Uterus (tissue), 4 donors: ENCODE results near the gene ESRRA. TPM values are rescaled to one million over a fixed set of nuclear protein-coding genes. Genes with fewer than 3 reads are reported as not detected.
A peak's percentile ranks its signal among the peaks of the same experiment; 100 is the strongest.
"Not testable (repeated sequence)": the region's sequence is repeated elsewhere in the genome, so short reads cannot be mapped to it uniquely, and the experiment has no call there.

Experiments
- DNase-seq, 2 donors: peaks; one replicate each; pipeline ENCODE4 v3.0.0-alpha.2; 2019 to 2020
- H3K27ac ChIP-seq, 2 donors: fragments of 200-600 bp; sonication (generic); 1 replicate in 1 of 2; 2 replicates in 1 of 2; pipeline ENCODE4 v1.5.1; 2016 to 2018
- H3K27me3 ChIP-seq, 2 donors: fragments of 200-600 bp; sonication (generic); one replicate each; pipeline ENCODE4 v1.5.1; 2018 to 2019; ENCODE audit warnings: control low read depth in 1 of 2
- H3K36me3 ChIP-seq, 2 donors: fragments of 200-600 bp; sonication (generic); one replicate each; pipeline ENCODE4 v1.5.1; 2019; ENCODE audit warnings: control low read depth in 1 of 2
- H3K4me1 ChIP-seq, 2 donors: fragments of 200-600 bp; sonication (generic); one replicate each; pipeline ENCODE4 v1.5.1; 2018 to 2019; ENCODE audit warnings: control low read depth in 1 of 2
- H3K4me3 ChIP-seq, 2 donors: fragments of 200-600 bp; sonication (generic); 1 replicate in 1 of 2; 2 replicates in 1 of 2; pipeline ENCODE4 v1.5.1; 2018 to 2019; ENCODE audit warnings: mild to moderate bottlenecking in 1 of 2
- H3K9me3 ChIP-seq, 2 donors: fragments of 200-600 bp; sonication (generic); one replicate each; pipeline ENCODE4 v1.5.1; 2019; ENCODE audit warnings: control low read depth in 1 of 2
- POLR2A ChIP-seq, 2 donors: fragments of 450-650 bp; IDR thresholded peaks; one replicate each; pipeline ENCODE4 v1.6.1; 2016; ENCODE audit warnings: antibody characterized with exemption in 2 of 2, mild to moderate bottlenecking in 1 of 2, moderate library complexity in 1 of 2
- intact Hi-C: fragments of 100-400 bp; cut with DNase I; formaldehyde crosslinking; loops from one replicate; pipeline ENCODE4 v1.15.1; 2023; ENCODE audit warnings: low total_unique reads
- total RNA-seq, 4 donors: library from RNA; depleted of rRNA in 3 of 4; stranded (reverse); fragments of >200 nt in 3 of 4; gene quantifications; one replicate each; pipeline versions ENCODE4 v1.1.0 to v1.2.4, GENCODE V29; 2014 to 2023
- TF ChIP-seq, protein P1 (sequence below), 4 experiments: fragments of 200-600 bp in 2 of 4; fragments of 450-650 bp in 2 of 4; sonication (generic) in 2 of 4; IDR thresholded peaks; one replicate each; pipeline ENCODE4 v1.5.1; 2016 to 2019; ENCODE audit warnings: antibody characterized with exemption in 4 of 4, mild to moderate bottlenecking in 2 of 4, moderate library complexity in 1 of 4
- donor health status: DM: yes; HTN: yes; CAD: no.

ESRRA gene
- total RNA-seq, 4 donors from 2014 or later = 12.1 to 49.2 (median 17.5) TPM

DNA sequence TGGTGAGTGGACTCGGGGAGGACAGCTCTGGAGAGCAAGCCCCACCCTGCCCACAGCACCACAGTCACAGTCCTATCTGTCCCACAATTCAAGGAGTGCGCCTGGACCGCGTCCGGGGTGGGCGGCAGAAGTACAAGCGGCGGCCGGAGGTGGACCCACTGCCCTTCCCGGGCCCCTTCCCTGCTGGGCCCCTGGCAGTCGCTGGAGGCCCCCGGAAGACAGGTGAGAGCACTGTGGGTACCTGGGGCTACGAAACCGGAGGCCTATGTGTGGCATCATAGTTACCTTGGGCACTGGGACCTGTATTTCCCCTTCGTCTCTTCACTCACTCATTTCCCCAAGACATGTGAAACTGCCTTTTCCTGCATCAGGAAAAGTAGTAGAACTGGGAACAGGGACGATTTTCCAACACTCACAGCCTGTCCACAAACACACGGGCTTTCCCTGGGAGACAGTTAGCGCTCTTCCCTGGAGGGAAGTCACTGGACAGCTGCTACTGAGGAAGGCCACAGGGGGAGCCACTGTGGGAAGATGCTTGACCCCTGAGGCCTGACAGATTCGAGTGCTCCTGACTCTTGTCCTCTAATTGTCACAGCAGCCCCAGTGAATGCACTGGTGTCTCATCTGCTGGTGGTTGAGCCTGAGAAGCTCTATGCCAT is 9.0 kb downstream of the ESRRA start:
- Histone ChIP-seq H3K9me3 (no peaks in the 10 kb centered on the region), H3K4me1 (no peaks in the 10 kb centered on the region), H3K27me3 (no peaks in the 10 kb centered on the region), H3K4me3 (no peak overlapping the region), H3K27ac (peak overlapping the region; percentile 37 to 47), H3K36me3 (no peaks in the 10 kb centered on the region)
- no peak for DNase-seq
- TF ChIP-seq, protein P1, sequence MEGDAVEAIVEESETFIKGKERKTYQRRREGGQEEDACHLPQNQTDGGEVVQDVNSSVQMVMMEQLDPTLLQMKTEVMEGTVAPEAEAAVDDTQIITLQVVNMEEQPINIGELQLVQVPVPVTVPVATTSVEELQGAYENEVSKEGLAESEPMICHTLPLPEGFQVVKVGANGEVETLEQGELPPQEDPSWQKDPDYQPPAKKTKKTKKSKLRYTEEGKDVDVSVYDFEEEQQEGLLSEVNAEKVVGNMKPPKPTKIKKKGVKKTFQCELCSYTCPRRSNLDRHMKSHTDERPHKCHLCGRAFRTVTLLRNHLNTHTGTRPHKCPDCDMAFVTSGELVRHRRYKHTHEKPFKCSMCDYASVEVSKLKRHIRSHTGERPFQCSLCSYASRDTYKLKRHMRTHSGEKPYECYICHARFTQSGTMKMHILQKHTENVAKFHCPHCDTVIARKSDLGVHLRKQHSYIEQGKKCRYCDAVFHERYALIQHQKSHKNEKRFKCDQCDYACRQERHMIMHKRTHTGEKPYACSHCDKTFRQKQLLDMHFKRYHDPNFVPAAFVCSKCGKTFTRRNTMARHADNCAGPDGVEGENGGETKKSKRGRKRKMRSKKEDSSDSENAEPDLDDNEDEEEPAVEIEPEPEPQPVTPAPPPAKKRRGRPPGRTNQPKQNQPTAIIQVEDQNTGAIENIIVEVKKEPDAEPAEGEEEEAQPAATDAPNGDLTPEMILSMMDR (IDR thresholded peaks at IDR 0.05) = no peak
- no peak for TF ChIP-seq POLR2A (IDR thresholded peaks at IDR 0.05)
- intact Hi-C loops = no loop called here

DNA sequence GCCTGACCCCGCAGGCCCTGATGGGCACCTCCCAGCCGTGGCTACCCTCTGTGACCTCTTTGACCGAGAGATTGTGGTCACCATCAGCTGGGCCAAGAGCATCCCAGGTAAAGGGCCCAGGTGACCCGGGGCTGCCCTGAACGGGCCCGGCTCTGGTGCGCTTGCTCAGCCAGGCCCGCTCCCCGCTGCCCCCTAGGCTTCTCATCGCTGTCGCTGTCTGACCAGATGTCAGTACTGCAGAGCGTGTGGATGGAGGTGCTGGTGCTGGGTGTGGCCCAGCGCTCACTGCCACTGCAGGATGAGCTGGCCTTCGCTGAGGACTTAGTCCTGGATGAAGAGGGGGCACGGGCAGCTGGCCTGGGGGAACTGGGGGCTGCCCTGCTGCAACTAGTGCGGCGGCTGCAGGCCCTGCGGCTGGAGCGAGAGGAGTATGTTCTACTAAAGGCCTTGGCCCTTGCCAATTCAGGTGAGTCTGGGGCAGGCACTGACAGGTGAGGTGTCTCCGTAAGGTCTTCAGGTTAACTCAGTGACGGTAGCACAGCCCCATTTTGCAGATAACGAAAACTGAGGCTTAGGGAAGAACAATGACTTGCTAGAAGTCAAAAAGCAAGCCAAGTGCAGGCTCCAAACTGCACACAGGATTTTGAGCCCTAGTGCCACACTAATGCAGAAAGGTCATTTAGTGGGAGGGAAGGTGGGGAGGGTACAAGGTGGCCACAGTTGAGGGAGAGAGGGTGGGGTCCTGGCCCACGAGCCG is 9.7 kb downstream of the ESRRA start:
- TF ChIP-seq POLR2A (IDR thresholded peaks at IDR 0.05) = no peak
- TF ChIP-seq, protein P1 (IDR thresholded peaks at IDR 0.05) = no peak
- H3K4me1 ChIP-seq = no peaks in the 10 kb centered on the region
- intact Hi-C loops = no loop called here
- no peak for DNase-seq
- no peaks in the 10 kb centered on the region for H3K9me3 ChIP-seq
- no peaks in the 10 kb centered on the region for H3K36me3 ChIP-seq
- H3K27ac ChIP-seq = no peak overlapping the region
- no peak overlapping the region for H3K4me3 ChIP-seq
- no peaks in the 10 kb centered on the region for H3K27me3 ChIP-seq

DNA sequence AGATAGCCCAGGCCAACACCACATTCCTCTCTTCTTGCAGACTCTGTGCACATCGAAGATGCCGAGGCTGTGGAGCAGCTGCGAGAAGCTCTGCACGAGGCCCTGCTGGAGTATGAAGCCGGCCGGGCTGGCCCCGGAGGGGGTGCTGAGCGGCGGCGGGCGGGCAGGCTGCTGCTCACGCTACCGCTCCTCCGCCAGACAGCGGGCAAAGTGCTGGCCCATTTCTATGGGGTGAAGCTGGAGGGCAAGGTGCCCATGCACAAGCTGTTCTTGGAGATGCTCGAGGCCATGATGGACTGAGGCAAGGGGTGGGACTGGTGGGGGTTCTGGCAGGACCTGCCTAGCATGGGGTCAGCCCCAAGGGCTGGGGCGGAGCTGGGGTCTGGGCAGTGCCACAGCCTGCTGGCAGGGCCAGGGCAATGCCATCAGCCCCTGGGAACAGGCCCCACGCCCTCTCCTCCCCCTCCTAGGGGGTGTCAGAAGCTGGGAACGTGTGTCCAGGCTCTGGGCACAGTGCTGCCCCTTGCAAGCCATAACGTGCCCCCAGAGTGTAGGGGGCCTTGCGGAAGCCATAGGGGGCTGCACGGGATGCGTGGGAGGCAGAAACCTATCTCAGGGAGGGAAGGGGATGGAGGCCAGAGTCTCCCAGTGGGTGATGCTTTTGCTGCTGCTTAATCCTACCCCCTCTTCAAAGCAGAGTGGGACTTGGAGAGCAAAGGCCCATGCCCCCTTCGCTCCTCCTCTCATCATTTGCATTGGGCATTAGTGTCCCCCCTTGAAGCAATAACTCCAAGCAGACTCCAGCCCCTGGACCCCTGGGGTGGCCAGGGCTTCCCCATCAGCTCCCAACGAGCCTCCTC is 10.6 kb downstream of the ESRRA start:
- DNase-seq, H3K27me3 ChIP-seq, H3K4me1 ChIP-seq, H3K36me3 ChIP-seq, H3K9me3 ChIP-seq, intact Hi-C loops, H3K4me3 ChIP-seq: not testable (repeated sequence)
- H3K27ac ChIP-seq = peak overlapping the region in 1 of 2 donors; percentile 97

DNA sequence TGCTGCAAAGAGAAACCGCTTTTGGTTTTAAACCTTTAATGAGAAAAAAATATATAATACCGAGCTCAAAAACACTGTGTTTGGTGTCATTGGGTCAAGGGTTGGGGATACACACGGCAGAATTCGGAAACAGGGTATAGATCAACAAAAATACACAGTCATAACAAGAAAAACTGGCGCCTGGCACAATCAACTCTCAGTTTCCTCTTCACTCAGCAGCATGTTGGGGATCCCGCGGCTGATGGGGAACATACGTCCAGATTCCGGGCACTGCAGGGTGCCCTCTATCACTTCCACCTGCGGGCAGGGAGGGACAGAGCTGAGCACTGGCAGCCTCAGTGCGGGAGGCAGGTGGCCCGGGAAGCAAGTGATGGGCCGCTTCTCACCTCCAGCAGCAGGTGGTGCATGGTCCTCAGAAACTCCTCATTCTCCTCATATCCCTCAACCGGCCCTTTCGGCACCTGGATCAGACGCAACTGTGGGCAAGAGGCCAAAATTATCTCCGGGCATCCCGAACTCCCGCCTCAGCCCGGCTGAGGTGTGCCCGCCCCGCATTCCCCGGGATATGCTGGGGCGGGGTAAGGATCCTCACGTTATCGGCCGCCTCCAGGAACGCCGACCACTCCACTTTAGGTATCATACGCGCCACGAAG is 11.5 kb downstream of the ESRRA start:
- no peaks in the 10 kb centered on the region for H3K4me1 ChIP-seq
- intact Hi-C loops = no loop called here
- no peaks in the 10 kb centered on the region for H3K9me3 ChIP-seq
- peak overlapping the region; percentile 74 to 75 for H3K4me3 ChIP-seq
- TF ChIP-seq POLR2A (IDR thresholded peaks at IDR 0.05) = no peak
- TF ChIP-seq, protein P1 (IDR thresholded peaks at IDR 0.05) = peak in 1 of 4 experiments; percentile 3
- DNase-seq = peak in 1 of 2 donors; percentile 60
- H3K27ac ChIP-seq = peak overlapping the region; percentile 97 to 98
- no peaks in the 10 kb centered on the region for H3K27me3 ChIP-seq
- H3K36me3 ChIP-seq = no peaks in the 10 kb centered on the region

DNA sequence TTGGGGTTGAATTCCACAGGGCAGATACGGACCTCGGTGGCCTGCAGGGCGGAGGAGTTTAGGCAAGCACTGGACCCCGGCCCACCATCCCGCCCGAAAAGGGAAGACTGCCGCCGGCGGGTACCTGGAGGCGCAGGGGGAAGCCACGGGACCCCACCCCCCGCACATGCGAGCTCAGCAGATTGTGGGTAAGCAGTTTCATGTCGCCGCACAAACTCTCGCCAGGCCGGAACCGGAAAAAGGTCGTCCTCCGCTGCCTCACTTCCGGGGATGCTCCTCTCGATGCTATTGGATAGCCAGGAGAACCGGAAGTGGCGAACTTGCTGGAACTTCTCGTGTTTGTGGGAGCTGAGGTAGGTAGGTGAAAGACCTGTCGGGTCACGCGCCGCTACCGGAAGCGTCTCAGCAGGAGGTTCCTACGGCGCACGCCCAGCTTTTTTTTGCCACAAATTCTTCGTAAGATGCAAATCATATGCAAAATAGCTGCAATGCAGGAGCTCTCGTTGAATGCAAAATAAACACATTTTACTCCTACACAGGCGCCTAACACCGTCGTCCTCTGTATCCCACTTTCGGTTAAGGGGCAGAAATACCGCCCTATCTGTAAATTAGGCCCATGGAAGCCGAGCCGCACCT is 12.1 kb downstream of the ESRRA start, which contains the start of gene TRMT112:
TRMT112 (minus strand) TSS at position 235 of the 636 bp plus-strand sequence; CDS start at position 202, 33 bp downstream.
- peak; percentile 70 to 85 for TF ChIP-seq POLR2A (IDR thresholded peaks at IDR 0.05)
- TF ChIP-seq, protein P1 (IDR thresholded peaks at IDR 0.05) = peak in 1 of 4 experiments; percentile 0

More for the DNA sequence above, 12.1 kb downstream of the ESRRA start, which contains the start of gene TRMT112:
- H3K27me3 ChIP-seq = no peaks in the 10 kb centered on the region
- H3K4me1 ChIP-seq = no peaks in the 10 kb centered on the region
- H3K36me3 ChIP-seq = no peaks in the 10 kb centered on the region
- intact Hi-C loops = no loop called here
- H3K27ac ChIP-seq = peak within 1 kb of the TSS; percentile 97 to 98
- H3K9me3 ChIP-seq = no peaks in the 10 kb centered on the region
- DNase-seq = peak; percentile 95 to 98
- peak within 1 kb of the TSS; percentile 74 to 75 for H3K4me3 ChIP-seq
